ENCODE measurements around the gene UBE2D2.
A peak's percentile ranks its signal among the peaks of the same experiment; 100 is the strongest.

UBE2D2 gene

GRCh38 chr5:139554264-139554663 is 6.9 kb upstream of the UBE2D2 start:
- no peak for TF ChIP-seq Cebpa-rat (IDR thresholded peaks at IDR 0.05)
- Histone ChIP-seq H3K9me3 (replicated peaks in 1 of 11) (peaks cover 7 to 16% (median 14%) of the 10 kb centered on the region in 11 experiments; a peak in 20 of 22 replicates), H3K27ac (no peak overlapping the region), H4K20me1 (no peaks in the 10 kb centered on the region), H3K36me3 (peaks cover 0 to 3% (median 0%) of the 10 kb centered on the region in 11 experiments; a peak in 2 of 22 replicates), H3K4me3 (no peak overlapping the region), H3K9ac (no peak overlapping the region), H3K4me2 (no peak overlapping the region), H3K4me1 (peaks cover 0 to 14% (median 5%) of the 10 kb centered on the region in 10 experiments; a peak in 8 of 20 replicates), H3K27me3 (no peaks in the 10 kb centered on the region)

- no peak overlapping the region for H3K4me3 ChIP-seq
- H3K27ac ChIP-seq = no peak overlapping the region
- peaks cover 2 to 13% (median 9%) of the 10 kb centered on the region in 10 experiments for H3K4me1 ChIP-seq
- H4K20me1 ChIP-seq = peaks cover 3 to 12% (median 8%) of the 10 kb centered on the region in 11 experiments; a peak in 20 of 22 replicates
- no peaks in the 10 kb centered on the region for H3K9me3 ChIP-seq (replicated peaks in 1 of 11)
- H3K9ac ChIP-seq = no peak overlapping the region
- no peak overlapping the region for H3K4me2 ChIP-seq
- no peaks in the 10 kb centered on the region for H3K27me3 ChIP-seq
- no peak for TF ChIP-seq Cebpa-rat (IDR thresholded peaks at IDR 0.05)
- peaks cover 0 to 2% (median 0%) of the 10 kb centered on the region in 11 experiments; a peak in 2 of 22 replicates for H3K36me3 ChIP-seq
Measured at GRCh38 chr5:139557811-139558210, 3.3 kb upstream of the UBE2D2 start.

DNA sequence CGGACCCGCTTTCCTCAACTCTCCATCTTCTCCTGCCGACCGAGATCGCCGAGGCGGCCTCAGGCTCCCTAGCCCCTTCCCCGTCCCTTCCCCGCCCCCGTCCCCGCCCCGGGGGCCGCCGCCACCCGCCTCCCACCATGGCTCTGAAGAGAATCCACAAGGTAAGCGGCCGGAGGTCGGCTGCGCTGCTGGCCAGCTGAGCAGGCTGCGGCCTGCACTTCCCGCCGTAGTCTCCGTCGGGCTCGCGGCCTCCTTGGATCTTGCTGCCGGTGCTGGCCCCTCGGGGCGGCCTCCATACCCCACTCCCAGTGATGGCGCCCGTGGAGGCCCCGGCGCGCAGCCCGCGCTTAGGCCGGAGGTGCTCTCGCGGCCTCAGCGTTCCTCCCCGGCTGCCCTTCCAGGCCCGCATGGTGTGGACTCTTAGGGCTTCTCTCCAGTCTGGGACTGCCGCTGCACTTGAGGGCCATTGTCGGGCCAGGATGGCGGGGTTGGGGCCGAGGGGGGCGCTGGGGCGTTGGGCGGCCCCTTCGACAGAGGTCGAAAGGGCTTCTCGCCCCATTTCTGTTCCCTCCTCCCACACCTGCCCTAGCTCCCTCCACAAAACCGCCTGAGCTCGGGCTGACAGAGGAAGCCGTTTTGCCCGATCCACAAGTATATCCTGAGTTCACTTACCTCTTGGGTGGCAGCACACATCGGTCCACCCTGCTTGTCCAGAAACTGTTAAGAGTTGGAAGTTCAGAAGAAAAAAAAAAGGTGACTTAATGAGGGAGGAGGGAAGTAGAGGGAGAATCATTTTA is 714 bp downstream of the UBE2D2 start:
- peak overlapping the region; percentile 90 to 98 (median 95) for H3K27ac ChIP-seq
- H3K36me3 ChIP-seq = peaks cover 2 to 29% (median 16%) of the 10 kb centered on the region in 11 experiments; a peak in 16 of 22 replicates
- H3K9ac ChIP-seq = peak overlapping the region; percentile 96 to 99 (median 98)
- H4K20me1 ChIP-seq = peaks cover 32 to 50% (median 47%) of the 10 kb centered on the region in 11 experiments
- H3K27me3 ChIP-seq = no peaks in the 10 kb centered on the region
- H3K4me3 ChIP-seq = peak overlapping the region; percentile 86 to 98 (median 92)
- no peaks in the 10 kb centered on the region for H3K9me3 ChIP-seq (replicated peaks in 1 of 11)
- no peak for TF ChIP-seq Cebpa-rat (IDR thresholded peaks at IDR 0.05)
- peak overlapping the region; percentile 83 to 99 (median 93) for H3K4me2 ChIP-seq
- peaks cover 40 to 51% (median 48%) of the 10 kb centered on the region in 10 experiments for H3K4me1 ChIP-seq

DNA sequence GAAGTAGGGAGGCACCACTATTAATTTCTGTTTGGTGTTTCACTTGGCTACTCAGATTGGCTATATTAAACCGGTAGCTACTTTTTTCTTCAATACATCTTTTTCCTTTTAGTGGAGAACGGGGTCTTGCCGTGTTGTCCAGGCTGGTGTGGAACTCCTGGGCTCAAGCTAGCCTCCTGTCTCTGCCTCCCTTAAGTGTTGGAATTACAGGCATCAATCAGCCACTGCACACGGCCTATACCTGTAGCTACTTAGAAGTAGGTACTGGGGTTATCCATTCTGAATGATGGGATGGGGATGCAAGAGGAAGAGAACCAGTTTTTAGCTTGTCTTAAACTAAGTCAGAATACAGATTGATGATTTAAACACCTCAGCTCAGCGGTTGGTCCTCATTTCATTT is 1.7 kb downstream of the UBE2D2 start:
- TF ChIP-seq Cebpa-rat (IDR thresholded peaks at IDR 0.05) = no peak
- Histone ChIP-seq H4K20me1 (peaks cover 35 to 60% (median 57%) of the 10 kb centered on the region in 11 experiments), H3K9me3 (replicated peaks in 1 of 11) (no peaks in the 10 kb centered on the region), H3K27me3 (no peaks in the 10 kb centered on the region), H3K9ac (peak overlapping the region; percentile 96 to 99 (median 98)), H3K4me2 (peak overlapping the region; percentile 83 to 99 (median 93)), H3K36me3 (peaks cover 5 to 37% (median 24%) of the 10 kb centered on the region in 11 experiments; a peak in 18 of 22 replicates), H3K27ac (peak overlapping the region; percentile 90 to 98 (median 95); a peak in 21 of 22 replicates), H3K4me1 (peaks cover 50 to 61% (median 58%) of the 10 kb centered on the region in 10 experiments), H3K4me3 (peak overlapping the region; percentile 86 to 98 (median 92))

DNA sequence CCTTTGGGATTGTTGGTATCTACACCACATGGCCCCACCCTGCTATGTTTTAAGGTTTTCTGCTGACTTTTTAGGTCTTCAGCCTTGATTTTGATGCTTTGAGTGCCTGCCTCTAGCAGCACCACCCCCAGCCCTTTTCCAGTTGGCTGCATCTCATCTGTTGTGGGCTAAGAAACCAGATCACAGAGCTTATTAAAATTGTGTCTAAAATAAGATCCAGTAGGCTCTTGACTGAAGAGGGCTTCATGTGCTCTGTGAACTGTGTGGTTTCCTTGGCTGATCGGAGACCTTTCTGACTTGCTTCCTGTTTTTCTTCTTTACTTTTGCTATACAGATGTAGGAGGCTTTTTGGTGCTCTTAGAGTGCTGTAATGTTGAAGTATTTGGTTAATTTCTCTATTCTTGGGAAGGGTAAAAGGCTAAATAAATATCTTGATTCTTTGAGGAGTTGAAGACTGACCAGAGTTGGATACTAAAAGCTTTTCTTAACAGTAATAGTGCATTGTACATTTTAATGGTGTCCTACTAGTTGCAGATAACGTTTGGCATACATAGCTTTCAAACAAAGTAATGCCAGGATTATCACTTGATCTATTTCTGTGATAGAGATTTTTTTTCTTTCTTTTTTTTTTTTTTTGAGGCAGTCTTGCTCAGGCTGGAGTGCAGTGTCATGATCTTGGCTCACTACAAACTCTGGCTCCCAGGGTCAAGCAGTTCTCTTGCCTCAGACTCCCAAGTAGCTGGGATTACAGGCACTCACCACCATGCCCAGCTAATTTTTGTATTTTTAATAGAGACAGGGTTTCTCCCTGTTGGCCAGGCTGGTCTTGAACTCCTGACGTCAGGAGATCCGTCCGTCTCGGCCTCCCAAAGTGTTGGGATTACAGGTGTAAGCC is 4.5 kb downstream of the UBE2D2 start:
- H3K9me3 ChIP-seq (replicated peaks in 1 of 11) = no peaks in the 10 kb centered on the region
- H3K4me2 ChIP-seq = peak overlapping the region; percentile 83 to 99 (median 93)
- no peaks in the 10 kb centered on the region for H3K27me3 ChIP-seq
- peak overlapping the region; percentile 5 to 98 (median 51) for H3K4me3 ChIP-seq
- TF ChIP-seq Cebpa-rat (IDR thresholded peaks at IDR 0.05) = no peak
- peaks cover 62 to 88% (median 85%) of the 10 kb centered on the region in 11 experiments for H4K20me1 ChIP-seq
- H3K36me3 ChIP-seq = peaks cover 20 to 65% (median 50%) of the 10 kb centered on the region in 11 experiments; a peak in 21 of 22 replicates
- H3K27ac ChIP-seq = peak overlapping the region in 10 of 11 experiments; percentile 41 to 97 (median 84); a peak in 21 of 22 replicates
- peak overlapping the region; percentile 57 to 98 (median 72); a peak in 21 of 22 replicates for H3K9ac ChIP-seq
- peaks cover 78 to 81% (median 80%) of the 10 kb centered on the region in 10 experiments for H3K4me1 ChIP-seq

DNA sequence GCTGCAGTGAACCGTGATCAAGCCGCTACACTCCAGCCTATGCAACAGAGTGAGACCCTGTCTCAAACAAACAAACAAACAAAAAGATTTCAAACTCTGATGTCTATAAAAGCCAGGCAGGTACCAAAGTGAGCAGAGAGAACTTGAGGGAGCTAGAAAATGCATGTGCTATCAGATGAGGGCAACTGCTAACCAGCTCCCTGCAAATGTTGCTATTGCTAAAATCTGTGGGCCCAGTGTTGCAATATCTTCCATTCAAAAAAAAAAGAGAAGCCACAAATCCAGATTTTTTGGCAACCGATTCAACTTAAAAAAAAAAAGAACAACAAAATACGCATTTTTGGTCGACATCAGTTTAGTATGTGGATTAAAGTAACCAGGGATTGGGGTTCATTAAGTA is 5.5 kb downstream of the UBE2D2 start:
- H4K20me1 ChIP-seq = peaks cover 72 to 98% (median 94%) of the 10 kb centered on the region in 11 experiments

DNA sequence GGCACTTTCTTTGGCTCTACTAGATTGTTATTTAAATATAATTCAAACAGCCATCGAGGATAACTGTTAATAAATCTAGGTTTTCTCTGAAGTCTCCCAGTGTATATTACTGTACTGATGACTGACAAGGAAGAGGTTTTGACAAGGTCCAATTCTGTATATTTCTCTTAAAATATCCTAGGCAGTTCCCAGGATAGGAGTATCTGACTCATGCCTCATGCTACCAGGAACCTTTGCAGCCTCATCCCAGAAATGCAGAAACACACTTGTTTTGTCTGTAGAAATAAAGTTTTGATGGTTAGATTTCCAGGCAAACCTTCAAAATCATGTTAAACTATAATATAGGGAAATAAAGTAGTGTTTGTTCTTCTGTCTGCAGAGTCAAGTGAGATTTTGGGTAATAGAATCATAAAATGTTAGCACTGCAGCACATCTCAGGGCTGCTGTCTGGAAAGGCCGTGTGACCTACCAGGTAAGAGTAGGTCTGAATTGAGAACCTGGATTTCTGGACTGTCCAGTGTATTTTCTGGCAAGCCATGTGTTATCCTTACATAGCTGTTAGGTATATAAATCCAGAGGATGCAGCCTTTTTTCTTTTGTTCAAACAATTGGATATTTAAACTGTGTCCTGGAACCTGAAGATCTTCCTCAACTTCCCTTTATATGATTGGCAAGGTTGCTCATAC is 8.3 kb downstream of the UBE2D2 start:
- H3K27me3 ChIP-seq = no peaks in the 10 kb centered on the region
- H3K4me1 ChIP-seq = peaks cover 81 to 98% (median 87%) of the 10 kb centered on the region in 10 experiments
- H3K4me3 ChIP-seq = no peak overlapping the region
- H3K9ac ChIP-seq = peak overlapping the region in 2 of 11 experiments; percentile 1 to 28; a peak in 1 of 22 replicates
- H3K27ac ChIP-seq = peak overlapping the region in 2 of 11 experiments; percentile 1 to 2; a peak in 1 of 22 replicates
- peaks cover 28 to 72% (median 55%) of the 10 kb centered on the region in 11 experiments for H3K36me3 ChIP-seq
- H3K9me3 ChIP-seq (replicated peaks in 1 of 11) = no peaks in the 10 kb centered on the region
- peak overlapping the region; percentile 63 to 98 (median 83) for H3K4me2 ChIP-seq
- peaks cover 82 to 100% (median 98%) of the 10 kb centered on the region in 11 experiments for H4K20me1 ChIP-seq
- no peak for TF ChIP-seq Cebpa-rat (IDR thresholded peaks at IDR 0.05)

More for the DNA sequence above, 5.5 kb downstream of the UBE2D2 start:
- H3K36me3 ChIP-seq = peaks cover 22 to 69% (median 52%) of the 10 kb centered on the region in 11 experiments; a peak in 21 of 22 replicates
- H3K27ac ChIP-seq = peak overlapping the region in 10 of 11 experiments; percentile 41 to 97 (median 84); a peak in 19 of 22 replicates
- H3K4me3 ChIP-seq = peak overlapping the region; percentile 5 to 98 (median 47); a peak in 19 of 20 replicates
- H3K27me3 ChIP-seq = no peaks in the 10 kb centered on the region
- H3K4me1 ChIP-seq = peaks cover 86 to 89% (median 88%) of the 10 kb centered on the region in 10 experiments
- H3K9ac ChIP-seq = peak overlapping the region; percentile 57 to 98 (median 72); a peak in 21 of 22 replicates
- H3K4me2 ChIP-seq = peak overlapping the region; percentile 83 to 99 (median 93)
- H3K9me3 ChIP-seq (replicated peaks in 1 of 11) = no peaks in the 10 kb centered on the region
- peak in 10 of 11 experiments; percentile 19 to 88 (median 75); a peak in 17 of 22 replicates for TF ChIP-seq Cebpa-rat (IDR thresholded peaks at IDR 0.05)
